SW480 (cell line): ENCODE results near the gene EPB41L2.

Experiments used
- DNase-seq: peaks from one replicate; pipeline ENCODE4 v3.0.0-alpha.2; 2016; ENCODE audit warnings: low spot score

Gene EPB41L2

DNA sequence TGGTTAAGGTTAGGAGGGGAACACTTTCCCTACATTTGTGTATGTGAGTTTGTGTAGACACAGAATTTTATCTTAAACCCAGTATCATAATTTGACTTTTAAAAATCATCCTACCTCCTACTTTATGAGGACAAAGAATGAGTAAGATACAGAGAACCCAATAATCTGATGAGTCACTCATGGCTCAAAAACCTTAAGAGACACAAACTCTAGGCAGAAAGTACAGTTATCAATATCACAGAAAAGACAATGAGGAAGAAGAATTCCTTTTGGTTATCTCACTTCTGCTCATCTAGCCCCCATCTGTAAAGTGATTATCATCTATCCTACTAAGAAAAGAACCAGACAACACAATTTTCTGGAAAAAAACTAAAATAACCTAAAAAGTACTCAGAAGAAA is 87.7 kb downstream of the EPB41L2 start:
- no peak for DNase-seq

DNA sequence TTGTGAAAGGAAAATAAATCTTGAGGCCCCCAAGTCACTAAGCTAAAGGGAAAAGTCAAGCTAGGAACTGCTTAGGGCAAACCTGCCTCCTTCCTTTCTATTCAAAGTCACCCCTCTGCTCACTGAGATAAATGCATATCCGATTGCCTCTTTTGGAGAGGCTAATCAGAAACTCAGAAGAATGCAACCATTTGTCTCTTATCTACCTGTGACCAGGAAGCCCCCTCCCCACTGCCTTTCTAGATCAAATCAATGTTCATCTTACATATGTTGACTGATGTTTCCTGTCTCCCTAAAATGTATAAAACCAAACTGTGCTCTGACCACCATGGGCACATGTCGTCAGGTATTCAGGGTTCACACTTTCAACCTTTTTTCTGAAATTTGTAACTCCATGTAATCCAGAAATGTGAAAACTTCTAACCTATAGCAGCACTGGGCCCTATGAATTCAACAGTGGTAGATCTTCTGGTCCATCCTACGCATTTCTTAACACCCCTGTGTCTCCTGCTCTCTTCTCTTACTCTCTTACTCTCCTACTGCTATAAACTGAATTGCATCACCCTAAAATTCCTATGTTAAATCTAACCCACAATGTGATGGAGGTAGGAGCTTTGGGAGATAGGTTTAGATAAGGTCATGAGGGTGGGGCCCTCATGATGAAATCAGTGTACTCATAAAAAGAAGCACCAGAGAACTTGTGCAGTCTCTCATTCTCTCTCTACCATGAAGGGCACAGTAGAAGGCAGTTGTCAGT is 89.3 kb downstream of the EPB41L2 start:
- peak; percentile 36 for DNase-seq

- DNase-seq, result no peak
These were observed 91.5 kb downstream of the EPB41L2 start for GRCh38 chr6:130971504-130971903.

GRCh38 chr6:130970839-130971410 is 92.1 kb downstream of the EPB41L2 start:
- no peak for DNase-seq

GRCh38 chr6:130969791-130970491 is 93.1 kb downstream of the EPB41L2 start:
- DNase-seq, result no peak

DNA sequence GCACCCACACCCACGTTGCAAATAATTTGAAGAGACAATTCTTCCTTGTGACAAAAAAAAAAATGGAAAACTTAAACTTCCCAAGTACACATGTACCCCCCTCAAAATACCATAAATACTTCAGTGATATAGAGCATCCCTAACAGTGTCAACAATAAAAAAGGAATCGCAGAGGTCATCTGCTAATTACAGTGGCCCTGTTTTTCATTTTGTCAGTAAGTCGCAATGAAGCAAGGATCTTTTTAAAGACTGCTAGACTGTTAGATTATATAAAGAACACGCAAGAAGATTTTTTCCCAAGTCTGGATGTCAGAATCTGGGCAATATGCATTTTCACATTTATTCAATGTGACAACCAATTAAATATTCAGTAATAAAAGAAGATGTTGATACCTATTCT is 93.9 kb downstream of the EPB41L2 start:
- no peak for DNase-seq

GRCh38 chr6:130968476-130968875 is 94.6 kb downstream of the EPB41L2 start:
- DNase-seq, result no peak

- DNase-seq, result no peak
These were observed 95.3 kb downstream of the EPB41L2 start for GRCh38 chr6:130967502-130968445.

- DNase-seq, result no peak
These were observed 96.6 kb downstream of the EPB41L2 start for GRCh38 chr6:130966344-130966980.

DNA sequence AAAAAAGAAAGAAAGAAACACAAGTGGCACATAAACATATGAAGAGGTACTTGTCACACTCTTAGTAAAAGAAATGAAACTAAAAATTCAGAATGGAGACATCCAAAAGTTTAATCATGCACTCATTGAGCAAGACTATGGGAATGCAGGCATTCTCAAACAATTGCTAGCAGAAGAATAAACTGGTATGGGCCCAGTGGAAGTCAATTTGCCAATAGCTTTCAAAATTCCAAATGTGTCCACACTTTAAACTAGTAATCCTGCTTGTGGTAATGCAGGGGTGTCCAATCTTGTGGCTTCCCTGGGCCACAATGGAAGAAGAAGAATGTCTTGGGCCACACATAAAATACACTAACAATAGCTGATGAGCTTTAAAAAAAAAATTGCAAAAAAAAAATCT is 97.4 kb downstream of the EPB41L2 start:
- no peak for DNase-seq

DNA sequence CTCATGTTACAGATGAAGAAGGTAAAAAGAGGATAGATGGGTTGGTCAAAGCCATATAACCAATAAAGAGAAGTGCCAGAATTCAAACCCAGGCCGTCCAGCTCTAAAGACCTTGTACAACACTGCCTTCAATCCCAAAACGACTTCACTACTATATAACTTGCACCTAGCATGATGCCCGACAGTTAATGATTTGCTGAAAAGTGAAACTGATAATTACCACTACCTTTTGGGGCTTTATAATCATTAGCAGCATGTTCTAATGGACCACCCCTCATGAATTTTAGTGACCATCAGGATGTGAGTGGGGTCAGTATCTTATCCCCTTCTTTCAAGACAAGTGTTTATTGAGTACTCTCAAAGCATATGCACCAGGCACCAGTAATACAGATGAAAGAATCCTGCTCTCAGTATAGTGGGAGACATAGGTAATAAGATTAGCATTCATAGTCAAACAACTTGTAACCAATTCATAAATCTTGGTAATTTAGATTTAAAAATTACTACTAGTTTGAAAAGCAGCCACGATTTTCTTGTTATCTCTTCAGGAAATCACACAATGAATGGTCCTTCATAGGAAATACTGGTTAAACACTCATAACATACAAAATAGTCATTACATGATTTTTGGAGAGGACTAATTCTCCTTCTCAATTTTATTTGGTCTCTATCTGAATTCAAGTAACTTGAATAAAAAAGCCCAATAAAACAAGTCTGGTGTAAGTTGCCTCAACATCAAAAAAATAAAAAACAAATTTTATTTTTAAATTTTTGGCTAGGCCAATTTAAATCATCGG is 98.0 kb downstream of the EPB41L2 start:
- no peak for DNase-seq

- no peak for DNase-seq
These were observed 98.8 kb downstream of the EPB41L2 start for GRCh38 chr6:130964289-130964688.

DNA sequence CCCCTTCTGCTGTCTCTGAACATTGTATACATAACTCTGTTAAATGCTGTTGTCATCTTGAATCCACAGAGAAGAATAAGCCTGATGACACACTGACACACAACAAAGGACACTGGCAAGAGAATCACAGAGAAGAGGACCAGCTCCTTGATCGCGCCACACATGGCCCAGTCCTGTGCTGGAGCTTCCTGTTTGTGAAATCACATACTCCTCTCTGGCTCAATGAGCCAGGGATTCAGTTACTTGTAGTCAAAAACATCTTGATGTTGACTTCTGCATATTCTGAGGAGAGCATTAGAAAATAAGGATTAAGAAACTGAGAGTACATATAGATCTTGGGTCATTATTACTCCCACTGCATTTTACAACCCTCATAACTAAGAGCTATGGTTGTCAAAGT is 100.1 kb downstream of the EPB41L2 start:
- no peak for DNase-seq

- DNase-seq, result no peak
These were observed 101.9 kb downstream of the EPB41L2 start for GRCh38 chr6:130961148-130961547.

DNA sequence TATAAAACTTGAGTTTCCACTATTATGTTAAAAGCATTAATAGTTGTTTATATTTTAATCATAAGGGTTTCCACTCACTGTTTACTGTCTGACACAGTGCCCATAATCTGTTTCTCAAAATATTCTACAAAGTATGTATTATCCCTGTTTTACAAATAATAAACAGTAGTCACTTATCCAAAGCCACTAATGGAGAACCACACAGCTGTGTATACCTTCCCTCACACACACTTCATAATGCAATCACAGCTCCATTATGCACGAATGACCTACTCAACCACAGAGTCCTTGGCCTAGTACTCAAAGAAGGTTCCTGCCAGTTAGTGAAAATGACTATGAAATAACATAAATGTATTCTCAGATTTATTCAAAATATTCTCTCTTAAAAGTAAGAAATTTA is 103.1 kb downstream of the EPB41L2 start:
- no peak for DNase-seq

- no peak for DNase-seq
These were observed 104.6 kb downstream of the EPB41L2 start for GRCh38 chr6:130958468-130958867.

DNA sequence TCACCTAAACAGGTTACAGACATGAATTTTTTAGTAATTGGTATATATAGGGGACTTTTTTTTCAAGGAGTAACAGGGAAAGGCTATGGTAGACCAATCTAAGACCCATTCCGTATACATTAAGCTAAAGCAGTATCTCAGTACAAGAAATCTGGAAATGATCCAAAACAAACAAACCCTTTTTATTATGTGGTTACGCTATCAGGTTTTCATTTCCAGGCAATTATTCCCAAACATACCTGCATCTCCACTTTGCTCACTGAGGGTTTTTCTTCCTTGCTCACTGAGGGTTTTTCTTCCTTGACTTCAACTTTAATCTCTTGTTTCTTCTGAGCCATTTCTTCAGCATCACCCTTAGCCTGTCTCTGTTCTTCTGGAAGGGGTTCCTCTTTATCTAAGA is 107.3 kb downstream of the EPB41L2 start:
- DNase-seq, result no peak

DNA sequence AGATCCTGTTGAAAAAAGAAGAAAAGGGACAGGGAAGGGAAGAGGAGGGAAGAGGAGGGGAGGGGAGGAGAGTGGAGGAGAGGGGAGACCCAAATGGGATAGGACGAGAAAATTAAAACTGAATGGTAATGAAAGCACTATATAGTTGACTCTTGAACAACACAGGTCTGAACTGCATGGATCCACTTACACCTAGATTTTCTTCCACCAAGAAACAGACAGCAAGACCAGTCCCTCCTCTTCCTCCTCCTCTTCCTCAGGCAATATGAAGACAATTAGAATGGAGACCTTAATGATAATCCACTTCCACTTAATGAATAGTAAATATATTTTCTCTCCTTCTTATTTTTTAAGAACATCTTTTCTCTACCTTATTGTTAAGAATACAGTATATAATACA is 113.5 kb downstream of the EPB41L2 start:
- DNase-seq, result no peak

GRCh38 chr6:130947464-130947863 is 115.6 kb downstream of the EPB41L2 start:
- DNase-seq, result no peak

GRCh38 chr6:130946076-130946475 is 117.0 kb downstream of the EPB41L2 start:
- DNase-seq, result no peak

- no peak for DNase-seq
These were observed 117.6 kb downstream of the EPB41L2 start for GRCh38 chr6:130945401-130945919.
